ENCODE measurements around the gene ATXN7. TPM values are rescaled to one million over a fixed set of nuclear protein-coding genes. Genes with fewer than 3 reads are reported as not detected.

The ATXN7 gene
- total and polyA plus RNA-seq, 10 of the 15 experiments (the other 5 are each of a cell fraction or from before 2014, with no cell fraction given) = 0.83 to 24.6 (median 8.5) TPM

GRCh38 chr3:63972987-63973386 is 109.3 kb downstream of the ATXN7 start:
- Histone ChIP-seq H3K9me3 (replicated peaks; ENCODE audit: control insufficient read depth, insufficient read depth, low read length) (no peaks in the 10 kb centered on the region), H3K4me3 (no peak overlapping the region), H3K79me2 (ENCODE audit: control insufficient read depth, insufficient read depth, low read length) (peaks cover 27% of the 10 kb centered on the region), H3K9ac (ENCODE audit: control insufficient read depth, insufficient read depth, low read length) (no peak overlapping the region), H3K4me1 (ENCODE audit: control insufficient read depth, insufficient read depth, low read length) (peaks cover 22% of the 10 kb centered on the region), H3K27ac (ENCODE audit: control insufficient read depth, insufficient read depth) (no peak overlapping the region), H3K36me3 (ENCODE audit: control insufficient read depth in 2 of 2, insufficient read depth in 2 of 2, low read length in 1 of 2) (peaks cover 5 to 15% of the 10 kb centered on the region in 2 experiments), H3K27me3 (replicated peaks in 1 of 2; ENCODE audit: control insufficient read depth in 2 of 2, insufficient read depth in 2 of 2, low read length in 1 of 2) (no peaks in the 10 kb centered on the region), H2AFZ (ENCODE audit: control insufficient read depth, low read depth, low read length) (no peak overlapping the region), H3K4me2 (ENCODE audit: control insufficient read depth, insufficient read depth) (no peak overlapping the region), H4K20me1 (ENCODE audit: control insufficient read depth, insufficient read depth) (no peaks in the 10 kb centered on the region)
- ChIA-PET POLR2A (no interaction called here), RAD21 (ENCODE audit: unreplicated experiment) (interaction anchor here (0.7 to 1.2 kb wide), 3 partner anchors 9 to 13 kb away, joined by 3 to 6 read pairs (median 3); no protein-coding TSS in a partner anchor), CTCF (interaction anchor here (1.1 to 3.4 kb wide), 6 partner anchors 11 to 51 kb away, joined by 4 to 28 read pairs (median 6); partner anchors contain the start of gene PSMD6), SMC1A (ENCODE audit: uncharacterized antibody, unreplicated experiment) (interaction anchor here (1.2 to 4.0 kb wide), 5 partner anchors 9 to 40 kb away, joined by 3 to 14 read pairs (median 11); no protein-coding TSS in a partner anchor)
- ATAC-seq (no peak), DNase-seq (ENCODE audit: low read depth, low spot score) (no peak), FAIRE-seq (no peak)
- 87% methylated on average over 4 of the region's 4 CpGs for WGBS (ENCODE audit: insufficient coverage, insufficient replicate concordance, low lambda C conversion rate, missing lambda C conversion rate)
- BruUV-seq (replicated peaks) = no TSS peak
- intact Hi-C loops (cut with micrococcal nuclease; ENCODE audit: unreplicated experiment) (no loop called here), in situ Hi-C loops (cut with MboI) (no loop called here)
- no peak for TF ChIP-seq TCF3 (IDR thresholded peaks at IDR 0.05; ENCODE audit: borderline replicate concordance, insufficient read depth, low read depth, low read length)
- no peak for TF ChIP-seq DPF2 (IDR thresholded peaks at IDR 0.05)
- no peak for TF ChIP-seq NKRF (conservative IDR thresholded peaks at IDR 0.05)
- TF ChIP-seq TBL1XR1 (IDR thresholded peaks at IDR 0.05; ENCODE audit: low read depth, low read length) = no peak
- no peak for TF ChIP-seq ZNF24 (IDR thresholded peaks at IDR 0.05)

DNA sequence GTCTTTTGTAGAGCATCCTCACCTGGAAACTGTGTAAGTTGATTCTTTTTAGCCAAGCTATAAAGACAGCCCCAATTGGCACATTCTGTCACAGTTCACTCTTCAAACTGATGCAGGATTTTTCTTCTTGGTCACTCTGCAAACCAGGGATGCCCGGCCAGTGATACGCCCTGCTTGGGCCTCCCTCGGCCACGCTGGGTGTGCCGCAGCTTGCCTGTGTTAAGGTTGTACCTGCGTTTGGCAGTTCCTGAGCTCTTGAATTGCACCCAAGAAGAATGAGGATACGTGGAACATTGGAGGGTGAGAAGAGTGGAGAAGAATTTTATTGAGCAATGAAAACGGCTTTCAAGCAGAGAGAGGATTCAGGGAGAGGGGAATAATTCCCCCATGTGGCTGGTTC is 109.7 kb downstream of the ATXN7 start:
- no peak for FAIRE-seq
- POLR2A ChIA-PET = interaction anchor here (1.2 kb wide), 1 partner anchor 7 kb away, joined by 3 read pairs; no protein-coding TSS in a partner anchor
- in situ Hi-C loops (cut with MboI) = no loop called here
- SMC1A ChIA-PET (ENCODE audit: uncharacterized antibody, unreplicated experiment) = interaction anchor here (1.2 to 4.0 kb wide), 4 partner anchors 11 to 39 kb away, joined by 3 to 14 read pairs (median 12); no protein-coding TSS in a partner anchor
- Histone ChIP-seq H3K9me3 (replicated peaks; ENCODE audit: control insufficient read depth, insufficient read depth, low read length) (no peaks in the 10 kb centered on the region), H3K4me2 (ENCODE audit: control insufficient read depth, insufficient read depth) (no peak overlapping the region), H3K4me3 (no peak overlapping the region), H3K4me1 (ENCODE audit: control insufficient read depth, insufficient read depth, low read length) (peaks cover 18% of the 10 kb centered on the region), H3K27me3 (replicated peaks in 1 of 2; ENCODE audit: control insufficient read depth in 2 of 2, insufficient read depth in 2 of 2, low read length in 1 of 2) (no peaks in the 10 kb centered on the region), H3K36me3 (ENCODE audit: control insufficient read depth in 2 of 2, insufficient read depth in 2 of 2, low read length in 1 of 2) (peaks cover 5 to 15% of the 10 kb centered on the region in 2 experiments), H2AFZ (ENCODE audit: control insufficient read depth, low read depth, low read length) (no peak overlapping the region), H3K27ac (ENCODE audit: control insufficient read depth, insufficient read depth) (no peak overlapping the region), H3K79me2 (ENCODE audit: control insufficient read depth, insufficient read depth, low read length) (peaks cover 27% of the 10 kb centered on the region), H3K9ac (ENCODE audit: control insufficient read depth, insufficient read depth, low read length) (no peak overlapping the region), H4K20me1 (ENCODE audit: control insufficient read depth, insufficient read depth) (no peaks in the 10 kb centered on the region)
- CTCF ChIA-PET = interaction anchor here (1.6 kb wide), 1 partner anchor 29 kb away, joined by 4 read pairs; no protein-coding TSS in a partner anchor
- RAD21 ChIA-PET (ENCODE audit: unreplicated experiment) = no interaction called here
- ATAC-seq = no peak
- 99% methylated on average over 8 of the region's 8 CpGs for WGBS (ENCODE audit: insufficient coverage, insufficient replicate concordance, low lambda C conversion rate, missing lambda C conversion rate)
- intact Hi-C loops (cut with micrococcal nuclease; ENCODE audit: unreplicated experiment) = no loop called here
- no peak for DNase-seq (ENCODE audit: low read depth, low spot score)
- no TSS peak for BruUV-seq (replicated peaks)
- TF ChIP-seq GABPA (IDR thresholded peaks at IDR 0.05; ENCODE audit: low read depth) (no peak), BMI1 (IDR thresholded peaks at IDR 0.05; ENCODE audit: borderline replicate concordance) (no peak), SIN3A (IDR thresholded peaks at IDR 0.05; ENCODE audit: low read depth, low read length) (no peak), YY1 (IDR thresholded peaks at IDR 0.05; ENCODE audit: low read depth, low read length) (no peak), ZBED1 (IDR thresholded peaks at IDR 0.05; ENCODE audit: borderline replicate concordance) (no peak), SUZ12 (IDR thresholded peaks at IDR 0.05; ENCODE audit: unreplicated experiment) (no peak), PKNOX1 (IDR thresholded peaks at IDR 0.05) (no peak)
- TF ChIP-seq, protein P1, sequence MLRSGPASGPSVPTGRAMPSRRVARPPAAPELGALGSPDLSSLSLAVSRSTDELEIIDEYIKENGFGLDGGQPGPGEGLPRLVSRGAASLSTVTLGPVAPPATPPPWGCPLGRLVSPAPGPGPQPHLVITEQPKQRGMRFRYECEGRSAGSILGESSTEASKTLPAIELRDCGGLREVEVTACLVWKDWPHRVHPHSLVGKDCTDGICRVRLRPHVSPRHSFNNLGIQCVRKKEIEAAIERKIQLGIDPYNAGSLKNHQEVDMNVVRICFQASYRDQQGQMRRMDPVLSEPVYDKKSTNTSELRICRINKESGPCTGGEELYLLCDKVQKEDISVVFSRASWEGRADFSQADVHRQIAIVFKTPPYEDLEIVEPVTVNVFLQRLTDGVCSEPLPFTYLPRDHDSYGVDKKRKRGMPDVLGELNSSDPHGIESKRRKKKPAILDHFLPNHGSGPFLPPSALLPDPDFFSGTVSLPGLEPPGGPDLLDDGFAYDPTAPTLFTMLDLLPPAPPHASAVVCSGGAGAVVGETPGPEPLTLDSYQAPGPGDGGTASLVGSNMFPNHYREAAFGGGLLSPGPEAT (IDR thresholded peaks at IDR 0.05; ENCODE audit: low read depth) = no peak

All from GM12878 (cell line).